ENCODE measurements around the gene MEIS3.

GRCh38 chr19:47380559-47380958 lies 38.8 kb downstream of the MEIS3 start:
- TF ChIP-seq CTCF (conservative IDR thresholded peaks at IDR 0.05; ENCODE audit: low read length) (no peak), EZH2phosphoT487 (IDR thresholded peaks at IDR 0.05; ENCODE audit: borderline replicate concordance, low read depth, low read length) (no peak)
